Measurements from ENCODE around the gene CASP6.
"Not testable (repeated sequence)": the region's sequence is repeated elsewhere in the genome, so short reads cannot be mapped to it uniquely, and the experiment has no call there.

CASP6 gene

GRCh38 chr4:109718759-109719158 is 15.5 kb upstream of the CASP6 start:
- DNase-seq = no peak

GRCh38 chr4:109713500-109713899 is 10.3 kb upstream of the CASP6 start:
- DNase-seq = no peak

GRCh38 chr4:109708990-109709389 is 5.7 kb upstream of the CASP6 start:
- DNase-seq = no peak

- no peak for DNase-seq
These were observed 5.2 kb upstream of the CASP6 start for GRCh38 chr4:109708435-109708834.

DNA sequence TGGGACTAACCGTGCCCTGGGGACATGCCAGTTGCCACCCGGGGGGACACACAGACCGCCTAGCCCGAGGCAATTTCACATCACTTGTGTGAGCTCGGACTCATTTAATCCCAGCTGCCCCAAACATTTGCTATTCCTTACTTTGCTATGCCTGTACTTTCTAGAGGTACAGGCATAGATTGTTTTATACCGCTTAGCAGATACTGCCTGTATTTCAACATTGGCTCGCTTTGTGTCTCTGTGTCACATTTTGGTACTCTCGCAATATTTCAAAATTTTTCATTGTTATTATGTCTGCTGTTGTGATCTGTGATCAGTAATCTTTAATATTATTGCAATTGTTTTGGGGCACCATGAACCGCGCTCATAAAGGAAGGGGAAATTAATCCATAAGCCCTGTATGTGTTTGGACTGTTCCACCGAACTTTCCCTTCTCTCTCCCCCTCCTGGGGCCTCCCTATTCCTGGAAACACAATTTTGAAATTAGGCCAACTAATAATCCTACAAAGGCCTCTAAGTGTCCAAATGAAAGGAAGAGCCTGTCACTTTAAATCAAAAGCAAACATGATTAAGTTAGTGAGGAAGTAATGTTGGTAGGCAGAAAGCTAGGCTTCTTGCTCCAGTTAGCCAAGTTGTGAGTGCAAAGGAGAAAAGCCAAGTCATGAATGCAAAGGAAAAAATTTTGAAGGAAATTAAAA is 568 bp upstream of the CASP6 start:
- no peak for DNase-seq

GRCh38 chr4:109701566-109702410 is 1.5 kb downstream of the CASP6 start:
- no peak for DNase-seq

DNA sequence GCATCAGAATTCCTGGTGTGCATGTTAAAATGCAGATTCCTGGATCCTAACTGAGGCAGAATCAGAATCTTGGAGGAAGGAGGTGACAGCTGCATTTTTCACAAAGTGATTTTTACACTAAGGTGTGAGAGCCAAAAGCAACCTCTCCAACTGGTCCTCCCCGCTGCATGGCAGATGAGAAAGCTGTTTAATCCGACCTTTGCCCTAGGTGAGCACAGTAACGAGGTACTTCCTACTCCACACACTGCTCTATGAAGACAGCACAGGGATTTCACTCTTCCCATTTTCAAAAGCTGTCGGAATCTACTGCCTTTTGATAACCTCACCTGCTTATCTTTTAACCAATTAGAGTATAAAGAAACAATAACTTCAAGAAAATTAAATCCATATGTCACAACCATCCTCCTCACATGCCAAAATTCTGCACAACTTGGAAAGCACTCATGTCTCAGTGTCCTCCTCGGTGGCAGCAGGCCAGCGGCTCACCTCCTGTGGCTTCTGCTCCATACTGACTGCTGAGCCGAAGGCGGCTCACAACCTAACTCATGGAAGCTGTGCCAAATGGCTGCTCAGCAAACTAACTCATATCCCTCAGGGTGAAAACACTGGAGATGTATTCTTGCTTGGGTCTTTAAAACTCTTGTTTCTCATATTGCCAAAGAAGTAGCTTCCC is 3.6 kb downstream of the CASP6 start:
- no peak for DNase-seq

DNA sequence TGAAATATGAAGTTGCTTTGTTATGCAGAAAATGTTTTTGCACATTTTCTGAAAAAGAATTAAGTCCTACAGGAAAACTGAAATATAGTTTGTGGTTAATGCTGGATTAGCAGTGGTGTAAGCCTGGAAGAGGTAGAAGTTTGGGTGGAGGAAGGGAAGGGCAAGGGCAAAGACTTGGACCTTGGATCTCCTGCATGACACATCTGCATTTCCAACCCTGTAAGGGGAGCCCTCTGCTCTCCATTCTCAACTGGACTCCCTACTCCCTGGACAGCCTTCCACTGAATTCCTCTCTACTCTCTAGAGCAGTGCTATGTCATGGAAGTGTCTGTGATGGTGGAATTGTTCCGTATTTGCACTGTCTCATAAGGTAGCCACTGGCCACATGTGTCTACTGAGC is 4.6 kb downstream of the CASP6 start:
- DNase-seq = no peak

GRCh38 chr4:109691411-109691920 is 11.8 kb downstream of the CASP6 start:
- DNase-seq = no peak

- no peak for DNase-seq
These were observed 12.4 kb downstream of the CASP6 start for GRCh38 chr4:109690690-109691410.

GRCh38 chr4:109684727-109685126 is 18.5 kb downstream of the CASP6 start:
- DNase-seq = no peak

- DNase-seq = no peak
These were observed 19.5 kb downstream of the CASP6 start for GRCh38 chr4:109683621-109684253.

- no peak for DNase-seq
These were observed 20.4 kb downstream of the CASP6 start for GRCh38 chr4:109682875-109683274.

DNA sequence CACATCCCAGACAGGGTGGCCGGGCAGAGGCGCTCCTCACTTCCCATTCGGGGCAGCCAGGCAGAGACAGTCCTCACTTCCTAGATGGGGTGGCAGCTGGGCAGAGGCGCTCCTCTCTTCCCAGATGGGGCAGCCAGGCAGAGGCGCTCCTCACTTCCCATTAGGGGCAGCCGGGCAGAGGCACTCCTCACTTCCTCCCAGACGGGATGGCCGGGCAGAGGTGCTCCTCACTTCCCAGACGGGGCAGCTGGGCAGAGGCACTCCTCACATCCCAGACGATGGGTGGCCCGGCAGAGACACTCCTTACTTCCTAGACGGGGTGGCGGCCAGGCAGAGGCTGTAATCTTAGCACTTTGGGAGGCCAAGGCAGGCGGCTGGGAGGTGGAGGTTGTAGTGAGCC is 24.3 kb downstream of the CASP6 start:
- DNase-seq = not testable (repeated sequence)

DNA sequence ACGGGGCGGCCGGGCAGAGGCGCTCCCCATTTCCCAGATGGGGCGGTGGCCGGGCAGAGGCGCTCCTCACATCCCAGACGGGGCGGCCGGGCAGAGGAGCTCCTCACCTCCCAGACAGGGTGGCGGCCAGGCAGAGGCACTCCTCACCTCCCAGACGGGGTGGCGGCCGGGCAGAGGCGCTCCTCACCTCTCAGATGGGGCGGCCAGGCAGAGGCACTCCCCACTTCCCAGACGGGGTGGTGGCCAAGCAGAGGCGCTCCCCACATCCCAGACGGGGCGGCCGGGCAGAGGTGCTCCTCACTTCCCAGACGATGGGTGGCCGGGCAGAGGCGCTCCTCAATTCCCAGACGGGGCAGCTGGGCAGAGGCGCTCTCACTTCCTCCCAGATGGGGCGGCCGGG is 24.8 kb downstream of the CASP6 start:
- not testable (repeated sequence) for DNase-seq

DNA sequence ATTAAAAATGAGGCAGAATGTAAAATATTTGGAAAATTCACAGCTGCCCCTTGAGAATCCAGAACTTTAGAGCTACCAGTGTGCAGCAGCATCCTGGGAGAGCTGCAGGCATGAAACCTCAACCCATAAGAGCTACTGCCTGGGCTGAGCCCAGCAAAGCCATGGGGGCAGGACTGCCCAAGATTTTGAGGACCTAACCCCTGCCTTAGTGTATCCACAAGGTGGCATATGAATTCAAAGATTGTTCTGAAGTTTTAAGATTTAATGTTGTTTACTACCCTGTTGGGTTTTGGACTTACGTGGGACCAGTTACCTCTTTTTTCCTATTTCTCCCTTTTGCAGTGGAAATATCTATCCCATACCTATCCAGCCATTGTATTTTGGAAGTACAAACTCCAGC is 26.4 kb downstream of the CASP6 start:
- no peak for DNase-seq

DNA sequence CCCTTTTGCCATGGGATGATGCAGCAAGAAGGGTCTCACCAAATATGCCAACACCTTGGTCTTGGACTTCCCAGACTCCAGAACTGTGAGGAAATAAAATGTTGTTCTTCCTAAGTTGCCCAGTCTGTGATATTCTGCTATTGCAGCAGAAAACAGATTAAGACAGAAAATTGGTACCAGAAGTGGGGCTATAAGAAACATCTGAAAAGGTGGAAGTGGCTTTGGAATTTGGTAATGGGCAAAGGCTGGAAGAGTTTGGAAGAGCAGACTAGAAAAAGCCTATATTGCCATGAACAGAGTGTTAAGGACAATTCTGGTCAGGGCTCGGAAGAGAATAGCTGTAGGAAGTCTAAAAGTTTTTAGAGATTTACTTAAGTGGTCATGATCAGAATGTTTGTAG is 27.4 kb downstream of the CASP6 start:
- no peak for DNase-seq

DNA sequence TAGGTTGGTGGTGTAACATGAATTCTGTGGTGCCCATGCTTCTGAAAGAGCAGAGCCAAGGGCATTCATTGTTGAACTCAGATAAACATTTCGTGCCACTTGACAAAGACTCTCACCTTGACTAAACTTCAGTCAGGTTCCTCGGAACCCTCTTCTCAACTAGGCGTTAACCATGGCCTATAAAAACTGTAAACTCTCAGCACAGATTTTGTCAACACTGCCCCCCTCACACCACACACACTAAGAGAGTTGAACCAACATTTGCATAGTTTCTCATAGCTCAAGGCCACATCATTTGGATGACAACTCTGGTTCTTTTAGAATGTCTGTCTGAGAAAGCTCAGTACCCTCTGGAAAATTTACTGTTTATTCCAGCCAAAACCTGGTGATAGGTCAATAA is 28.1 kb downstream of the CASP6 start:
- DNase-seq = no peak

- DNase-seq = no peak
These were observed 29.9 kb downstream of the CASP6 start for GRCh38 chr4:109673303-109673702.

DNA sequence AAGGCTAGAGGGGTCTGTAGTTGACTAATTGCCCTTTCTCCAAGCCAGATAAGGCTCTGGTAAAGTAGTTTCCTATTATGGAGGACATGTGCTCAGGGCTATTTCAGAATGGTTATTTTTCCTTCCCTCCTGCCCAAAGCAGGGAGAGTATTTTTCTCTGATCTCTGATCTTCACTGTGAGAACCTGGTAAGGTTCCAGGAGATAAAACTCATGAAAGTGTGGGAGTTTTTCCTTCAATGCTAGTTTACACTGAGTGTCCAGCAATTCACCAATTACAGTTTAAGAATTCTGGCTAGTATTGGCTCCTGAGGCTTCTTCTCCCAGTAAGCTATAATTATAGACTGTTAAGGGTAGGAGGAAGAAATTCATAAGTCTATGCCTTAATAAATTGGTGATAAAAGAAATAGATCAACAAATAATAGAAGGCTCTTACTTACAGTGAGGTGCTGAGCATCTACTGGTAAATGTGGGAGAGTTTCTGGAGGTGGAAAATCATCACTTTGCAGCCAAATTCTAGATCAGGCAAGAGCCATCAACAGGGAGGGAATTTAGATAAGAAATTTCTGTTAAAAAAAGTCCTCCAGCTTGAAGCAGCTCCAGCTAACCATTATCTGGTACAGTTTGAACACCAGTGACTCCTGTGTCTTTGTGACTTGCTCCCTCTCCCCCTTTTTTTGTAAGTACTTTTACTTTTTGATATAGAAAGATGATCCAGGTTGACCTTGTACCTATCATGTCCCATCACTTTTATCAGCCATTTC is 30.9 kb downstream of the CASP6 start:
- DNase-seq = no peak

DNA sequence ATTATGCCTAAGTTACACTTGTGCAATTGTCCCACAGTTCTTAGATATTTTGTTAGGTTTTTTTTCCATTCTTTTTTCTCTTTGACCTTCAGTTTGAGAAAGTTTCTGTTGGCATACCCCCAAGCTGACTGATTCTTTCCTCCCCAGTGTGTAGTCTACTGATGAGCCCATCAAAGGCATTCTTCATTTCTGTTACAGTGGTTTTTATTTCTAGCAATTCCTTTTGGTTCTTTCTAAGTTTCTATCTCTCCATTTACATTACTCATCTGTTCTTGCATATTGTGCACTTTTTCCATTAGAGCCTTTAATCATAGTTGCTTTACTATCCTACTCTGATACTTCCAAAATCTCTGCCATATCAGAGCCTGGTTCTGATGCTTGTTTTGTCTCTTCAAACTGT is 31.9 kb downstream of the CASP6 start:
- peak; percentile 48 for DNase-seq

Measured in stimulated activated CD4-positive, alpha-beta T cell treated with anti-CD3 and anti-CD28 coated beads, Interleukin-4, amount 100 ng/mL, for 24 hours (primary cell).